ENCODE data around the gene SGCE.

Gene SGCE

DNA sequence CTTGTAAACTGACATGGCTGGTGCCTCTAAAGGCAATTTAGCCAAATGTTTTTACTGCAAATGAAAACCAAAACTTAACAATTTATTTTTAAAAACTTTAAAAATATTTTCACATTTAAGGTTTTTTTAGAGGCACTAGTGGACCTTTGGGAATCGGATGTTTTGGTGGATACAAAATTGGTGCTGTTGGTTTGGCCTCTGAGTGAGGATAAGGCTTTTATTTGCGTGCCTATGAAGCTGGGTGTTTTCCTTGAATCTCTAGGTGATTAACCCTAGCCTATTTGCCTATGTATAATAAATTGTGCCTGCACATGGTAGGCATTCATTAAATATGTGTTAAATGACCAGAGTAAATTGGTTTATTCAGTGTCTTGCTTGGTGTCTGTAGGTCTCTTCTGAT, 2.9 kb upstream of the SGCE start:
- DNase-seq = no peak

- DNase-seq = peak; percentile 90
Measured at GRCh38 chr7:94657771-94658693, 2.1 kb upstream of the SGCE start.

- peak; percentile 23 for DNase-seq
Measured at GRCh38 chr7:94656925-94657731, 1.2 kb upstream of the SGCE start.

DNA sequence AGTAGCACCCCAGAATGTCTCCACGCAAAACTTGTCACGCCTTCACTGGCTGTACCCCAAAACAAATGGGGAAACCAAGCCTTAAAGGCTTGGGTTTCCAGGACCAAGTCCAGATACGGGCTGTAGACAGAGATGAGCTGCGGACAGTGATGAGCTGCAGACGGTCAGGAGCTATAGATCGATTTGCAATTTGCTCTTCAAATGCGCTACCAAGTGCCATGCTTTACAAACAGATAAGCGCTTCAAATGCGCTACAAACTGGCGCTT, 658 bp upstream of the SGCE start:
- no peak for DNase-seq

GRCh38 chr7:94655126-94655847, 646 bp downstream of the SGCE start:
- DNase-seq = peak; percentile 44

GRCh38 chr7:94654783-94655125, 1.2 kb downstream of the SGCE start:
- no peak for DNase-seq

DNA sequence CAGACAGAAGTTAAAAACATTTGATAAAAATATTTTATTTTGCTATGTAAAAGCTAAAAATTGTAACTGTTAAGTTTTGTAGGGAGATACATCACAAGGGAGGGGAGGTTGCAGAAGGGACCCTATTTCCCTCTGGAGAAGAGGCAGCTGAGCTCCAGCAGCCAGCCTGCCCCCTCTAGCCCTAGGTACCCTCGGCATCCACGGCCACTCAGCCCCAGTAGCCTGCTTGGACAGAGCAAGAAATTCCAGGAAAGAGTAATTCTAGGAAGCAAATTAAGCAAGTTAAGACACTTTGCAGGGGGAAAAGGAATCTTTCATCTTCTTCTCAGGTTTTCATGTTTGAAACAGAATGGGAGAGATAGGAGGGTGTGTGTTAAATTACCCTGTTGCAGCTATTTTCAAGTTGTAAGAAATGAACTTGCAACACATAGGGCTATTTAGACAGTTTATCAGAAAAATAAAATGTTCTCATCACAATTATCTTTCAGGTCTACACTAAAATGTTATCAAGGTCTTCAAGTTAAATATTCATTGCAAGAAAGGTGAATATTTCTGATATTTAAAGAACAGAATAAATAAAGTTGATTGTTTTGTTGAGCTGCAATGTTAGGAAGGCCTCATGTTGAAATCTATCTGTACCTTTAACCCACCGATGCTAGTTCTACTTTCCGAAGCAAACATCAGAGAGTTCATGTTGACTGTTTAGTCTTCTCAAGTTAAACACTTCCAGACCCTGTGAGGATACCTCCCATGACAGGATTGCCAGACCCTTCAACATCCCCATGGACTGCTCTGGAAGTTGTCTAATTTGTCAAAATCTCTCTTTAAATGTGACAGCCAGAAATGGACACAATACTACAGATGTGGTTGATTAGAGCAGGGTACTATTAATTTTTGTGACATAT, 5.5 kb downstream of the SGCE start:
- no peak for DNase-seq

DNA sequence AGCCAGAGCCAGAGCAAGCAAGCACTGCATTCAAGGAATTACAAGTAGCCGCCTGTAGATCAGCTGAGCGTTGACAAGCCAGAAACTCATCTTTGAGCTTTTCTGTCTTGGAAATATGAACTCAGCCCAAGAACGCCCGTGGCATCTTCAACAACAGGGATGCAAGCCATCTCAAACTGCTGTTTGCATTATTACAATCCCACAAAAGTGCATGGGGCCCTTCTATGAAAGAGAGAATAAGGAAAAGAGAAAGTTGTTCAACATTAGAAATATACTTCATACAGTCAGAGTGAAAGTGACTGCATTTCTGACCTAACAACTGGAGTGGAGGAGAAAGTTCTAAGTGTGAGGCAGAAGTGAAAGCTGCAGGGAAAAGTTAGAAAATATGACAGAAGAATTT, 6.5 kb downstream of the SGCE start:
- no peak for DNase-seq

DNA sequence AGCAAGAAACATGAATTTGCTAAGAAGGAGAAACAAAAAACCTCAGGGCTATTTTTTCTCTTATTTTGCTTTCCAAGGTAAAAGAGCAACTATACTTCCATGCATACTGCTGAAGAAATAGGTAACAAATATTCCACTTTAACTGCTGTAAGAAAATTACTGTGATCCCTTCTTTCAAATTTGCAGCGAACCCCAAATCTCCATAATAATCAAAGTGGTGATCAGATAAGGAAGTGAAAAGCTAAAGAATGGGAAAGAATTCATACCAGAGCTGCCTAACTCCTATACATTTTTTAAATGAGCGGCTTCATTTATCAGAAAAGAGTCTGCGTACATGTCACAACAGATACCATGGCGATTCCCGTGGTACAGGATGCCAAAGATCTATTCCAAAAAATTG, 7.2 kb downstream of the SGCE start:
- no peak for DNase-seq

DNA sequence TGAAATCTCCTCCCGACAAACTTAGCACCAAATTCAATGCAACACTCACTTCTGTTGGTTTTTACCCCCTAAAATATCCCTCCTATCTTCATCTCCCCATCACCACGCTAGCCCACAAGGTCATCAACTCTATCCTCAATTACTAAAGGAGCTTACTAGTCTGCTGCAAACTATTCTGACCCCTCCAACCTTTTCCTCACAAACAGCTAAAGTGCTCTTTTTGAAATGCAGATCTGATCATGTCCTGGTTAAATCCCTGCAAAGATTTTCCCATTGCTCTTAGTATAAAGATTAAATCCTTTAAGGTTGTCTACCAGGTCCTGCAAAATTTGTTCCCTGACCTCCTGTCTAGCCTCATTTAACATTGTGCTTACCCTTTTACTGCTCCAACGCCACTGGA, 8.6 kb downstream of the SGCE start:
- no peak for DNase-seq

DNA sequence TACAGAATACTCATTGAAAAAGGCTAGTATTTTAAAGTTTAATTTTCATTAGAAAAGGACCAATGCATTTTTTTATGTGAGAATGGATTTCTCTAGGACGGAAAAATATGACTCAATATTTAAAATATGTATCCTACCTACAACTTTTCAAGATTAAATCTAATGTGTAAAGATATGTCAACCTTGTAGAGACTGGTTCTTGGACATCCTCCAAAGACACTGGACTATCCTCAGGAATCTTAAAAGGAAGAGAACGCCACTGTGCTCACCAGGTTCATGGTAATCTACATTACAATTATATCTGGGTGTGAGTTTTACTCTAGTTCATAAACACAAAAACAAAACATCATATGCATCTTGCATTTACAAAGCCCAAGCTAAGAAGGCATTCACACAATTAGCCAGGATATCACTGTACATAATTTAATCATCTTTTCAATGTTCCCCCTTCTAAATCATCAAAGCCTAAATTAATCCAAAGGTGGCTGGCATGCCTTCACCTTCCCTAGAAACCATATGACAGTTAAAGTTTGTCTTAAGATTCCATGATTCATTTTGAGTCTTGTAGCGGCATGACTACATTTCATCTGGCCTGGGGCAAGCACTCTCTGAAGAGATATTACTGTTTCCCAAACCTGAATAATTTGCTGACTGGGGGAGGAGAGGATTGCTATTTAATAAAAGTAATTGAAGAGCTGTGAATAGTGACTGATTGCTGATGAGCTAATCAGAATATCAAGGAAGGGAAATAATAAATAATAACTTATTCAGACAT, 12.0 kb downstream of the SGCE start:
- DNase-seq = no peak

DNA sequence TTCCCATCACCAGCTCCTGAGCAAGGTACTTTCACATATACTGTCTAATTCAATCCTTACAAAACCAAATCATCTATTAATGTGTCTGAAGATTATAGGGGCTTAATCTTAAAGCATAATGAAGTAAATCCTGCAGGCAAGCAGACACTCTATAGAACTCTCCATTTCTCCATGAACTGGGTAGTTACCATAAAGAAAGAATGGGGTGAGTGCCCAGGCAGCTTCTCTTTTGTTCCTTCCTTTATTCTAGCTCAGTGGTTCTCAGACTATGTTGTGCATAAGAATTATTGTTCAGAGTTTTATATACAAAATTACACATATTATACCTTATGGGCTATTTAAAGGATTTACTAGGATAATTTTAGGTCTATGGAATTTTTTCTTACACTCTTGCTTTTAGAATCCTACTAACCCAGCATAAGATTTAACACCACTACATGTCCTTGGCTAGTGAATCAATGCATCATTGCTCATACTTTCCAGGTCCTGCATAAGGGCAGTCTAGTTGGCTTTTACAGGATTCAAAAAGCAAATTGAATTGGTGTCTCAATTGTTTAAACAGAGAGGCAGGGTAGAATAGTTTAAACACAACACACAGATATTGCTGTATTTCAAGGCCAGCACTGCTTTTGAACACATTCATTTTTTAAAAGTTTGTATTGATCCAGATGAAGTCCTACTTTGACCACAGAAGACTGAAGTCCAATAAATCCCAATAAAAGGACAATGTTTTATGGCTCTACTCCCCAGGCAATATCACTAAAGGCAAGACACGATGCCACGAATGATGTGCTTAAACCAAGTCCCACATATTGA, 12.9 kb downstream of the SGCE start:
- DNase-seq = no peak

DNA sequence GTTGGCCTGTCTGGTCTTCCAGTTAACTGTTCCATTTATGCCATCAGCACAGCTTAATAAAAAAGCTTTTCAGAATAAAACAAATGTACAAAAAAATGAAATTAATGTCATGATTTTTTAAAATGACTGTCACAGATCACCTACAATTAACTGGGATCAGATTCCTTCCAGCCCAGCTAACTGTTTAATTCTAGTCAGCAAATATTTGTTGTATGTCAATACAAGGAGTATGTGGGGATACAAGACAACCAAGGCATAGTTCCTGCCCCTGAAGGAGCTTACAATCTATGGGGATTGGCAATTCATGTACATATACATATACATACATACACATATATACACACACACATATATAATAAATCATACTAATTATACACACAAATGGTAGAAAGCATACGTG, 16.5 kb downstream of the SGCE start:
- DNase-seq = no peak

GRCh38 chr7:94635687-94636086, 20.2 kb downstream of the SGCE start:
- no peak for DNase-seq

GRCh38 chr7:94634502-94634901, 21.4 kb downstream of the SGCE start:
- no peak for DNase-seq

DNA sequence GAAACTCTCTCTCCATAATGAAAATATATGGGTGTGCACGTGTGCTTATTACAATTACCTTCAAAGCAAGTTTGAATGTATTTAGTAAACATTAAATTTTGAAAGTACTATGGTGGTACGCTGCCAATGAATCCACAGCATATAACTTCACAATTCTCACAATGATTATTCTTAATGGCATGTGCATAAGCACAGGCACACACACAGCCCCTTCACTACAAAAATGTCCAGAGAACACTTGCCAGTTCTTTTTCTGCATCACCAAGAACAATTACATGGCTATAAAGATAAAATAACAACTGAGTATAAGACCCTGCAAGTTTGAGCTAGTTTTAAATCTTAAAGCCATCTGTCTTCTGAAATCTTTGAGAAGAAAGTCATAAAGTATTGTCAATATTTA, 22.2 kb downstream of the SGCE start:
- DNase-seq = no peak

- DNase-seq = no peak
Measured at GRCh38 chr7:94633014-94633341, 23.0 kb downstream of the SGCE start.

DNA sequence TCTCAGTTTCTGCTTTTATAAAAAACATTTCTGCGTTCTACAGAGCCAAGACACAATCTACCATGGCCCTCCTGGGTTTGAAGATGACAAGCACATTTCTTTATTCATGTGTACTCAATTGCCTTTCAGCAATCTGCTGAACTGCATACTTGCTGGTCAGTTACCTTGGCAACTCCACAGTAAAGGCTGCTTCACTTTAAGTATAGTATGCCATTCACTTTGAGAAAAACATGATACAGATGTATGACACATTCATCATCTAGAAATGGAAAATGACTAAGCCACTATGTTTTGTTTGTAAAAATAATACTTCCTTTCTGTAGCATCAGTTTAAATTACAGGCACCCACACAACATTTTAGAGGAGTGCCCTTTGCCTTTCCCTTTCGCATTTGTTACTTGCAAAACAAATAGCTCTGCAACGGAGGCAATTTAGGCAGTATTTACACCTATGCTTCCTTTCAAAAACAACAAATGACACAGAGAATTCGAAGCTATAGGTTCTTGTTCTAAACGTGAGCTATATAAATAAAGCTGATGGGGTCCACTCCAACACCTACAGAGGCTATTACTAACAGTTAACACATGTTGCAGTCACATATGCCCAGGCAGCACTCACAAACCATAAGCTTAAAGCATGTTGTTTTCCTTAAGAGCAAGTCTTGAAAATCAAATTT, 23.5 kb downstream of the SGCE start:
- no peak for DNase-seq

DNA sequence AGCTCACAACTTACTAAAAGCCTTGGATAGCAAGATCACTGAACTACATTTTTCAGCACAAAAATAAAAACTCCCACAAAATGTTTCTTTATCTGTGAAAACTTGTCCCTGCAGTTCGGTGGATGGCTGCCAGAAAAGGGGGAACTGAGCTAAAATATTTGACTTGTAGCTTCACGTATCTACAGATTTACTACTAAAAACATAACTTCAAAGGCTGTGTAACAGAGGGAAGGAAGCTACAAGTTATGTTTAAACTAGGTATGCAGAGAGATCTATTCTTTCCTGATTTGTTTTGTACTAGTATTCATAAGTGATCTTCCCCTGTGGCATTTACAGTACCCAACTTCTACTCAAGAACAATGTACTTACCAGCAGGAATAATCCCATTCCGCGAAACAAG, 25.1 kb downstream of the SGCE start:
- DNase-seq = no peak

DNA sequence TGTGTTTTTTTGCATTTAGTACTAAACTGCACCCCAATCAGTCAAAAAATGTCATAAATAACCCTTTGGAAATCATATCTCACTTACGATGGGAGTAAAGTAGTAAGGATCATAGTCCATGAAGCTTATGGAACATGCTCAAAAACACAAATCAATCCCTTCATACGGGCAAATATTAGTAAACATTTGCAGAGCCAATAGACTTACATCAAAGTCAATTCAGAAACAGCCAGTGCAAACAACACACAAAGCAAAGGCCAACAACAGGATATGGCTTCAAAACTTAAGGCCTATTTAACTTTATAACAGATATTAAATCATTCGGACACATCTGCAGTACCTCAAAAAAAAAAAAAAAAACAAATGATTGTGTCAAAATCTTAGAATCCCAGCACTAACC, 32.1 kb downstream of the SGCE start:
- DNase-seq = no peak

DNA sequence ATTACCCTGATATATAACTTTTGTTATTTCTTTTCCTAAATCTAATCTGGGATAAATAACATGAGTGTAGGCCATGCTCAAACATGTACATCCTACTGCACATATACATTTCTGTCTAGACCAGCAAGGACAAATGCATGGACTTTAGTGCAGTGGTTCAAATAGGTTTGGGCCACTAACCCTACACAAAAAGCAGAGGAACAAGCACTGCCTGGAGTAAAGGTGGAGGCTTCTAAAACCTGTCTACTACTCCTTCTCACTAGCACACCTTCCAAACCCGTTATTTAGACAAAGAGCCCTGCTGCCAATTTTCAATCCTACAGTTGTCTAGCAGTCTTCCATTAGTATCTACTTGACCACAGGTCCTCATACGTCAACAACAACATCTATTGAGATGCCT, 34.8 kb downstream of the SGCE start:
- DNase-seq = no peak

Data from NCI-H1105 (cell line).